K562 (cell line): ENCODE data around the gene PNRC2. TPM values are rescaled to one million over a fixed set of nuclear protein-coding genes. Genes with fewer than 3 reads are reported as not detected.

Source experiments
- BCOR ChIP-seq: fragments of 450-650 bp; IDR thresholded peaks from 2 replicates; pipeline ENCODE4 v1.6.1; 2016
- GATA2 ChIP-seq: sonication (generic); formaldehyde crosslinking; IDR thresholded peaks from 2 replicates; pipeline ENCODE4 v1.4.0; 2020; ENCODE audit warnings: mild to moderate bottlenecking, missing genetic modification reagents
- HDAC1 ChIP-seq, 2 experiments: fragments of 450-650 bp; IDR thresholded peaks; 2 replicates each; pipeline ENCODE4 v1.6.1; 2016 to 2017; ENCODE audit warnings: inconsistent platforms in 1 of 2, mild to moderate bottlenecking in 1 of 2, moderate library complexity in 1 of 2
- IFI16 ChIP-seq: fragments of 250-450 bp; sonication (Bioruptor Pico); IDR thresholded peaks from 2 replicates; pipeline ENCODE4 v2.1.2; 2022; ENCODE audit warnings: mild to moderate bottlenecking, inconsistent platforms
- MAX ChIP-seq: sonication (generic); formaldehyde crosslinking; IDR thresholded peaks from 2 replicates; pipeline ENCODE4 v1.9.0; 2022; ENCODE audit warnings: mild to moderate bottlenecking, missing genetic modification reagents
- MGA ChIP-seq: fragments of 450-650 bp; IDR thresholded peaks from 2 replicates; pipeline ENCODE4 v1.6.1; 2016; ENCODE audit warnings: mild to moderate bottlenecking, moderate library complexity
- NELFE ChIP-seq: IDR thresholded peaks from 2 replicates; pipeline ENCODE4 v1.6.1; 2011; ENCODE audit warnings: mild to moderate bottlenecking; ENCODE audit not compliant: insufficient read depth, insufficient read length
- STAT6 ChIP-seq: sonication (generic); formaldehyde crosslinking; IDR thresholded peaks from 2 replicates; pipeline ENCODE4 v1.8.1; 2023; ENCODE audit warnings: mild to moderate bottlenecking, missing genetic modification reagents
- polyA plus RNA-seq, 8 experiments: library from polyadenylated mRNA; depleted of rRNA in 4 of 8; stranded (reverse) in 5 of 8; unstranded in 3 of 8; fragments of >200 nt; fragmentation: Nextera tagmentation in 2 of 8; fragmentation: Illumina TruSeq in 1 of 8; extraction: Ambion mirVana in 2 of 8; extraction: Trizol in 1 of 8; gene quantifications; 2 replicates each; pipeline versions ENCODE4 v1.2.1 to v1.2.3, GENCODE V29; 2011 to 2014; ENCODE audit warnings: inconsistent platforms in 1 of 8, missing spikeins in 1 of 8
- total RNA-seq, 7 experiments: library from RNA; depleted of rRNA in 6 of 7; stranded (reverse); fragments of >200 nt in 6 of 7; fragmentation: Illumina TruSeq in 2 of 7; extraction: Trizol in 2 of 7; gene quantifications; 2 replicates each; pipeline versions ENCODE4 v1.2.1 to v1.2.3, GENCODE V29; 2011 to 2021; ENCODE audit warnings: low replicate concordance in 1 of 7
- TF ChIP-seq, protein P1 (sequence below): sonication (generic); formaldehyde crosslinking; IDR thresholded peaks from 2 replicates; pipeline ENCODE4 v1.8.0; 2022; ENCODE audit warnings: mild to moderate bottlenecking, missing genetic modification reagents
- TF ChIP-seq, protein P2 (sequence below): sonication (generic); formaldehyde crosslinking; IDR thresholded peaks from 2 replicates; pipeline ENCODE4 v1.8.0; 2022; ENCODE audit warnings: missing genetic modification reagents, mild to moderate bottlenecking, borderline replicate concordance

PNRC2 gene
- total and polyA plus RNA-seq, 9 of the 15 experiments (the other 6 are each of a cell fraction or from before 2014, with no cell fraction given) = 127 to 303 (median 203) TPM

- no peak for TF ChIP-seq STAT6
- TF ChIP-seq MAX (CRISPR knock-in tag) = peak; percentile 91
- TF ChIP-seq MGA = peak; percentile 86
- no peak for TF ChIP-seq NELFE
- TF ChIP-seq, protein P1, sequence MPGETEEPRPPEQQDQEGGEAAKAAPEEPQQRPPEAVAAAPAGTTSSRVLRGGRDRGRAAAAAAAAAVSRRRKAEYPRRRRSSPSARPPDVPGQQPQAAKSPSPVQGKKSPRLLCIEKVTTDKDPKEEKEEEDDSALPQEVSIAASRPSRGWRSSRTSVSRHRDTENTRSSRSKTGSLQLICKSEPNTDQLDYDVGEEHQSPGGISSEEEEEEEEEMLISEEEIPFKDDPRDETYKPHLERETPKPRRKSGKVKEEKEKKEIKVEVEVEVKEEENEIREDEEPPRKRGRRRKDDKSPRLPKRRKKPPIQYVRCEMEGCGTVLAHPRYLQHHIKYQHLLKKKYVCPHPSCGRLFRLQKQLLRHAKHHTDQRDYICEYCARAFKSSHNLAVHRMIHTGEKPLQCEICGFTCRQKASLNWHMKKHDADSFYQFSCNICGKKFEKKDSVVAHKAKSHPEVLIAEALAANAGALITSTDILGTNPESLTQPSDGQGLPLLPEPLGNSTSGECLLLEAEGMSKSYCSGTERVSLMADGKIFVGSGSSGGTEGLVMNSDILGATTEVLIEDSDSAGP (CRISPR knock-in tag) = no peak
- 0 out of 2 replicates have a peak, but pooled peaks have one; percentile 54 for TF ChIP-seq BCOR
- TF ChIP-seq IFI16 (CRISPR knock-in tag) = no peak
- TF ChIP-seq, protein P2, sequence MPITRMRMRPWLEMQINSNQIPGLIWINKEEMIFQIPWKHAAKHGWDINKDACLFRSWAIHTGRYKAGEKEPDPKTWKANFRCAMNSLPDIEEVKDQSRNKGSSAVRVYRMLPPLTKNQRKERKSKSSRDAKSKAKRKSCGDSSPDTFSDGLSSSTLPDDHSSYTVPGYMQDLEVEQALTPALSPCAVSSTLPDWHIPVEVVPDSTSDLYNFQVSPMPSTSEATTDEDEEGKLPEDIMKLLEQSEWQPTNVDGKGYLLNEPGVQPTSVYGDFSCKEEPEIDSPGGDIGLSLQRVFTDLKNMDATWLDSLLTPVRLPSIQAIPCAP (CRISPR knock-in tag) = no peak; the same call in 1 of the 2 replicates
- TF ChIP-seq GATA2 (CRISPR knock-in tag) = no peak
- peak in 1 of 2 experiments; percentile 69; a peak in 2 of 4 replicates for TF ChIP-seq HDAC1 (IDR thresholded peaks at IDR 0.05)
Measured at GRCh38 chr1:23958810-23959460, 693 bp upstream of the PNRC2 start (continued).
